ENCODE measurements around the gene MBOAT2. TPM values are rescaled to one million over a fixed set of nuclear protein-coding genes. Genes with fewer than 3 reads are reported as not detected.
"Not testable (repeated sequence)": the region's sequence is repeated elsewhere in the genome, so short reads cannot be mapped to it uniquely, and the experiment has no call there.

The MBOAT2 gene
- total and polyA plus RNA-seq, 5 donors = 4.5 to 11.0 (median 8.8) TPM

- no peaks in the 10 kb centered on the region for H3K4me1 ChIP-seq (ENCODE audit: control insufficient read depth, insufficient read depth, low read length)
- no peak for DNase-seq
- 87% methylated on average over 3 of the region's 3 CpGs for WGBS
- intact Hi-C loops (cut with DNase I) = no loop called here
- ATAC-seq = no peak
- H3K27me3 ChIP-seq (ENCODE audit: control insufficient read depth, insufficient read depth) = no peaks in the 10 kb centered on the region
- no peaks in the 10 kb centered on the region for H3K9me3 ChIP-seq (ENCODE audit: control insufficient read depth, low read length)
- H3K27ac ChIP-seq (ENCODE audit: low read length) = no peak overlapping the region
- H3K4me3 ChIP-seq (ENCODE audit: low read length) = no peak overlapping the region
Measured at GRCh38 chr2:8922431-8922830, 81.1 kb downstream of the MBOAT2 start.

GRCh38 chr2:8918412-8918811 is 85.1 kb downstream of the MBOAT2 start:
- intact Hi-C loops (cut with DNase I) = no loop called here
- Histone ChIP-seq H3K9me3 (ENCODE audit: control insufficient read depth, low read length) (no peaks in the 10 kb centered on the region), H3K27ac (ENCODE audit: low read length) (no peak overlapping the region), H3K4me1 (ENCODE audit: control insufficient read depth, insufficient read depth, low read length) (no peaks in the 10 kb centered on the region), H3K4me3 (ENCODE audit: low read length) (no peak overlapping the region), H3K27me3 (ENCODE audit: control insufficient read depth, insufficient read depth) (no peaks in the 10 kb centered on the region)
- ATAC-seq (no peak), DNase-seq (no peak)
- 97% methylated on average over 1 of the region's 1 CpG for WGBS

- WGBS = 96% methylated on average over 4 of the region's 4 CpGs
- no peak for ATAC-seq
- Histone ChIP-seq H3K4me3 (ENCODE audit: low read length) (no peak overlapping the region), H3K9me3 (ENCODE audit: control insufficient read depth, low read length) (no peaks in the 10 kb centered on the region), H3K4me1 (ENCODE audit: control insufficient read depth, insufficient read depth, low read length) (no peaks in the 10 kb centered on the region), H3K27ac (ENCODE audit: low read length) (no peak overlapping the region), H3K27me3 (ENCODE audit: control insufficient read depth, insufficient read depth) (no peaks in the 10 kb centered on the region)
- no peak for DNase-seq
- intact Hi-C loops (cut with DNase I) = no loop called here
Measured at GRCh38 chr2:8915941-8916340, 87.5 kb downstream of the MBOAT2 start.

GRCh38 chr2:8913767-8914166 is 89.7 kb downstream of the MBOAT2 start:
- H3K4me1 ChIP-seq (ENCODE audit: control insufficient read depth, insufficient read depth, low read length); H3K27ac ChIP-seq (ENCODE audit: low read length); H3K27me3 ChIP-seq (ENCODE audit: control insufficient read depth, insufficient read depth); ATAC-seq; DNase-seq; H3K9me3 ChIP-seq (ENCODE audit: control insufficient read depth, low read length); H3K4me3 ChIP-seq (ENCODE audit: low read length); intact Hi-C loops (cut with DNase I): not testable (repeated sequence)
- WGBS = 93% methylated on average over 5 of the region's 5 CpGs

GRCh38 chr2:8907764-8908288 is 95.7 kb downstream of the MBOAT2 start:
- H3K27ac ChIP-seq (ENCODE audit: low read length) = no peak overlapping the region
- H3K27me3 ChIP-seq (ENCODE audit: control insufficient read depth, insufficient read depth) = no peaks in the 10 kb centered on the region
- no peak overlapping the region for H3K4me3 ChIP-seq (ENCODE audit: low read length)
- H3K4me1 ChIP-seq (ENCODE audit: control insufficient read depth, insufficient read depth, low read length) = no peaks in the 10 kb centered on the region
- ATAC-seq (no peak), DNase-seq (no peak)
- intact Hi-C loops (cut with DNase I) = no loop called here
- H3K9me3 ChIP-seq (ENCODE audit: control insufficient read depth, low read length) = peaks cover 2% of the 10 kb centered on the region
- WGBS = 81% methylated on average over 3 of the region's 3 CpGs

- H3K27ac ChIP-seq (ENCODE audit: low read length); H3K4me1 ChIP-seq (ENCODE audit: control insufficient read depth, insufficient read depth, low read length); ATAC-seq; H3K4me3 ChIP-seq (ENCODE audit: low read length); H3K27me3 ChIP-seq (ENCODE audit: control insufficient read depth, insufficient read depth); DNase-seq; H3K9me3 ChIP-seq (ENCODE audit: control insufficient read depth, low read length); intact Hi-C loops (cut with DNase I): not testable (repeated sequence)
- WGBS = 96% methylated on average over 7 of the region's 7 CpGs
Measured at GRCh38 chr2:8903924-8904323, 99.6 kb downstream of the MBOAT2 start.

GRCh38 chr2:8902757-8903156 is 100.7 kb downstream of the MBOAT2 start:
- H3K4me1 ChIP-seq (ENCODE audit: control insufficient read depth, insufficient read depth, low read length); H3K27me3 ChIP-seq (ENCODE audit: control insufficient read depth, insufficient read depth); DNase-seq; H3K4me3 ChIP-seq (ENCODE audit: low read length); H3K27ac ChIP-seq (ENCODE audit: low read length); intact Hi-C loops (cut with DNase I); H3K9me3 ChIP-seq (ENCODE audit: control insufficient read depth, low read length); ATAC-seq: not testable (repeated sequence)
- WGBS = 96% methylated on average over 7 of the region's 7 CpGs

GRCh38 chr2:8897206-8897605 is 106.3 kb downstream of the MBOAT2 start:
- H3K9me3 ChIP-seq (ENCODE audit: control insufficient read depth, low read length); ATAC-seq; H3K27me3 ChIP-seq (ENCODE audit: control insufficient read depth, insufficient read depth); intact Hi-C loops (cut with DNase I); H3K27ac ChIP-seq (ENCODE audit: low read length); H3K4me1 ChIP-seq (ENCODE audit: control insufficient read depth, insufficient read depth, low read length); H3K4me3 ChIP-seq (ENCODE audit: low read length); DNase-seq: not testable (repeated sequence)
- 74% methylated on average over 1 of the region's 1 CpG for WGBS

- H3K27me3 ChIP-seq (ENCODE audit: control insufficient read depth, insufficient read depth); H3K27ac ChIP-seq (ENCODE audit: low read length); ATAC-seq; intact Hi-C loops (cut with DNase I); H3K9me3 ChIP-seq (ENCODE audit: control insufficient read depth, low read length); H3K4me1 ChIP-seq (ENCODE audit: control insufficient read depth, insufficient read depth, low read length); DNase-seq; H3K4me3 ChIP-seq (ENCODE audit: low read length): not testable (repeated sequence)
- WGBS = 58% methylated on average over 5 of the region's 5 CpGs
Measured at GRCh38 chr2:8896671-8897070, 106.8 kb downstream of the MBOAT2 start.

- ATAC-seq; H3K4me3 ChIP-seq (ENCODE audit: low read length); H3K27ac ChIP-seq (ENCODE audit: low read length); H3K9me3 ChIP-seq (ENCODE audit: control insufficient read depth, low read length); H3K27me3 ChIP-seq (ENCODE audit: control insufficient read depth, insufficient read depth); intact Hi-C loops (cut with DNase I); DNase-seq; H3K4me1 ChIP-seq (ENCODE audit: control insufficient read depth, insufficient read depth, low read length): not testable (repeated sequence)
- 98% methylated on average over 13 of the region's 13 CpGs for WGBS
Measured at GRCh38 chr2:8895087-8895912, 108.2 kb downstream of the MBOAT2 start.

- Histone ChIP-seq H3K27ac (ENCODE audit: low read length) (no peak overlapping the region), H3K27me3 (ENCODE audit: control insufficient read depth, insufficient read depth) (no peaks in the 10 kb centered on the region), H3K4me1 (ENCODE audit: control insufficient read depth, insufficient read depth, low read length) (no peaks in the 10 kb centered on the region), H3K4me3 (ENCODE audit: low read length) (no peak overlapping the region), H3K9me3 (ENCODE audit: control insufficient read depth, low read length) (no peaks in the 10 kb centered on the region)
- 87% methylated on average over 19 of the region's 19 CpGs for WGBS
- ATAC-seq (no peak), DNase-seq (no peak)
- intact Hi-C loops (cut with DNase I) = no loop called here
Measured at GRCh38 chr2:8893978-8894820, 109.3 kb downstream of the MBOAT2 start.
